ENCODE measurements around the gene PPP1CC. TPM values are rescaled to one million over a fixed set of nuclear protein-coding genes. Genes with fewer than 3 reads are reported as not detected.
"Not testable (repeated sequence)": the region's sequence is repeated elsewhere in the genome, so short reads cannot be mapped to it uniquely, and the experiment has no call there.

PPP1CC gene
- total RNA-seq, 1 experiment from 2014 or later = 251 TPM

DNA sequence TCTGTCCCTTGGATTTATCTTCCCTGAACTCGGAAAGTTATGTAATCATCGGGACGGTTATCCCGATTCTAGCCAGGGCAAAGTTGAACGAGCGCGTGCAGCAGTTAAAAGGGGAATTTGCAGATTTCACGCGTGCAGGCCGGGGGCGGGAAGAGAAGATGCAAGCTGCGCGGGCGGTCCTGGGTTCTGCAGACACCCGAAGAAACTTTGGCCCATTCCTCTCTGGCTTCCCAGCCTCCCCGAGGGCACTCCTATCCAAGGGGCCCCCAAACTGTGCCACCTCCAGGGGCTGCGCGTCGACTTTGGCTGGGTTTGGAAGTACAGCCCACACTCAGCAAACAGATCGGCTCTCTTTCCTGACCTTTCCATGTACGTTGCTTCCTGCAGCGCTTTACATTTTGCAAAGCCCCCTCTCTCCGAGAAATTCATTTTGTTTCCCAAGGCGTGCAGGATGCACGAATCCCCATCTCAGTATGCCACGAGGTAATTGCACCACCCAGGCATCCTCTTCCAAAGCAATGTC lies 941 bp upstream of the PPP1CC start:
- H3K4me3 ChIP-seq (ENCODE audit: insufficient read depth, low read depth, low read length) = peak overlapping the region; percentile 48
- DNase-seq = peak; percentile 48
- no peaks in the 10 kb centered on the region for H3K27me3 ChIP-seq (ENCODE audit: control insufficient read depth, insufficient read depth, low read length)
- no peaks in the 10 kb centered on the region for H3K36me3 ChIP-seq (replicated peaks; ENCODE audit: control insufficient read depth, insufficient read depth, low read length)

DNA sequence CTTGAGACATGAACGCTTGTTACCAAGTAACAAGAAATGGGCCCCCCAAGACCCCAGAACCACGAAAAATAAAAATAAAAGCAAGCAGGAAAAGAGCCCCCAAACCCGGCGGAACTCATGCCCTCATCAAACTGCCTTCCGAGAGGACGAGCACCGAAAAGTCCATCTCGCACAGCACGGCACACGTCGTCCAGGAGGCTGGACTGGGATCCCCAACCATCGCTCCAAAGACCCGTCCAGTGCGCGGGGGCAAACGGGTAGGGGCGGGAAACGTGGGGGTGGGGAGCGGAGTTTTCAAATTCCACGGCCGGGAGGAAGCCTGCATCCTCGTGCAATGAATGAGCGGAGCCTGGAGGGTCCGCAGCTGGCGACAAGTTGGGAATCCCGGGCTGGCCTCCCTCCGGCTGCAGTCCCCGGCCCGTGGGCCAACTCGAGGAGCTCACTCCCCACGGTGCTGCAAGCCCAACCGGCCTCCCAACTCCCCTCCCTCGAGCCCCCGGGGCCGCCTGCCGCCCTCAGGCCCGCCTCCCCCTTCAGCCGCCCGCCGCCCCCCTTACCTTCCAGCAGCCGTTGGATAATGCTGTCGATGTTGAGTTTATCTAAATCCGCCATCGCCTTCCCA lies 484 bp downstream of the PPP1CC start:
- peak; percentile 71 for DNase-seq
- Histone ChIP-seq H3K4me3 (ENCODE audit: insufficient read depth, low read depth, low read length) (peak overlapping the region; percentile 97), H3K36me3 (replicated peaks; ENCODE audit: control insufficient read depth, insufficient read depth, low read length) (no peaks in the 10 kb centered on the region; the same call in 1 of the 2 replicates), H3K27me3 (ENCODE audit: control insufficient read depth, insufficient read depth, low read length) (no peaks in the 10 kb centered on the region)

DNA sequence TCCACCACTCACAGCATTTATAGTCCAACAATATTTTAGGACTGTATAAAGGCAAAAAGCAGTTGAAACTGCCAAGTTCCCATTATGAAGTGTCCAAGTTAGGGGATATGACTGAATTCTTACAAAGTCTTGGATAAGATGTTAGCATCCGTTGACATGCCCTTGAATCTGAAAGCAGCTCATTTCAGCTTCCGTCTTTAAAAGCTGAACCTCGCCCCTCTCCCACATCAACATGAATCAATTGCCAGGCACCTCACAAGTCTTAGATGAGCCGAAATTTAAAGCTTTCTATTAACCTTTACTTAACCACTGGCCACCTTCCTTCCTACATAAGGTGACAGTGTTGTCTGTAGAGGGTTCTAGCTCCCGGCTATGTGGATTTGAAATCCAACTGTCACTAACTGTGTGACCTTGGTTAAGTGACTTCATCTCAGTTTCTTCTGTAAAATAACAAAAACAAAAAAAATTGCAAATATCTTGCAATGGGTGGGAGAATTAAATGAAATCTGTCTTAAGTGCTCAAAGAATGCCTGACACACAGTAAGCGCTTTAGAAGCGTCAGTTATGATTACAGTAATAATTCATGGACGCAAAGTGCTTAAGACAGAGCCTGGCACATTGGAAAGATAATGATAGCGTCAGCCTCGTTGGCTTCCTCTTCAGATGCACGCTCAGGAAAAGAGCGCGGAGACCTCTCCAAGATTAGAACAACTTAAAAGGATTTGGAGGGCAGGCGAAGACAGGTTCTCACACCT lies 1.2 kb downstream of the PPP1CC start:
- Histone ChIP-seq H3K36me3 (replicated peaks; ENCODE audit: control insufficient read depth, insufficient read depth, low read length) (no peaks in the 10 kb centered on the region; the same call in 1 of the 2 replicates), H3K27me3 (ENCODE audit: control insufficient read depth, insufficient read depth, low read length) (no peaks in the 10 kb centered on the region), H3K4me3 (ENCODE audit: insufficient read depth, low read depth, low read length) (peak overlapping the region; percentile 97)
- no peak for DNase-seq

DNA sequence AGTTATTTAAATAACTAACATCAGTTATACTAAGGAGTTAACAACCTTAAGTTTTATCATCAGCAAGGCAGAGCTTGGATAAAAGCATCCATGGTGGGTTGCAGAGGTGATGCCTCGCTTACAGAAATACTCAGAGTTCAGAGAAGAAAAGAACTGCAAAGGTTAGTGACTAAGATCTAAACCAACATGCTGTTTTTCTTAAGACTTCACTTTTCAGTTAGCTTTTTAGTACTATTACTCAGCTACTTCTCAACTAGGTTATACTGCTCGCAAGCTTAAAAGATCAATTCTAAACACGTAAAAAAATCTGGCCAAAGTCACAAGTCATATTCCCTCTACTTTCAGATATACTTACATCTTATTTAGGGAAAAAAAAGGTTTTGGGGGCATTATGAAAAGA lies 2.8 kb downstream of the PPP1CC start:
- Histone ChIP-seq H3K36me3 (replicated peaks; ENCODE audit: control insufficient read depth, insufficient read depth, low read length) (peaks cover 1% of the 10 kb centered on the region), H3K27me3 (ENCODE audit: control insufficient read depth, insufficient read depth, low read length) (no peaks in the 10 kb centered on the region), H3K4me3 (ENCODE audit: insufficient read depth, low read depth, low read length) (no peak overlapping the region)
- DNase-seq = no peak

- Histone ChIP-seq H3K27me3 (ENCODE audit: control insufficient read depth, insufficient read depth, low read length) (no peaks in the 10 kb centered on the region), H3K4me3 (ENCODE audit: insufficient read depth, low read depth, low read length) (no peak overlapping the region), H3K36me3 (replicated peaks; ENCODE audit: control insufficient read depth, insufficient read depth, low read length) (peaks cover 1% of the 10 kb centered on the region)
- no peak for DNase-seq
Measured at GRCh38 chr12:110739488-110739887, 3.2 kb downstream of the PPP1CC start.

DNA sequence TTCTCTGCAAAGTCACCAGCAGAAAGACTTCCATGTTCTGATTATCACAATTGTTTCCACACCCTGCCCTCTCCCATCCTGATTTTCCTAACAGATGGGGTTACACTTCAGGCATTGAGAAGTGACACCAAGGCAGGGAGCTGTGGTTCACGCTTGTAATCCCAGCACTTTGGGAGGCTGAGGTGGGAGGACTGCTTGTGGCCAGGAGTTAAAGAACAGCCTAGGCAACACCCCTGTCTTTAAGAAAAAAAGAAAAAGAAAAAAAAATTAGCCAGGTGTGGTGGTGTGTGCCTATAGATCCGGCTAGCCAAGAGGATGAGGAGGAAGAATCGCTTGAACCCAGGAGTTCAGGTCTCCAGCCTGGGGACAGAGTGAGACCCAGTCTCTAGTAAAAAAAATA lies 5.2 kb downstream of the PPP1CC start:
- Histone ChIP-seq H3K36me3 (replicated peaks; ENCODE audit: control insufficient read depth, insufficient read depth, low read length) (peaks cover 1% of the 10 kb centered on the region), H3K27me3 (ENCODE audit: control insufficient read depth, insufficient read depth, low read length) (no peaks in the 10 kb centered on the region), H3K4me3 (ENCODE audit: insufficient read depth, low read depth, low read length) (no peak overlapping the region)
- DNase-seq = no peak

GRCh38 chr12:110737016-110737415 lies 5.7 kb downstream of the PPP1CC start:
- H3K4me3 ChIP-seq (ENCODE audit: insufficient read depth, low read depth, low read length); H3K27me3 ChIP-seq (ENCODE audit: control insufficient read depth, insufficient read depth, low read length); DNase-seq; H3K36me3 ChIP-seq (replicated peaks; ENCODE audit: control insufficient read depth, insufficient read depth, low read length): not testable (repeated sequence)

DNA sequence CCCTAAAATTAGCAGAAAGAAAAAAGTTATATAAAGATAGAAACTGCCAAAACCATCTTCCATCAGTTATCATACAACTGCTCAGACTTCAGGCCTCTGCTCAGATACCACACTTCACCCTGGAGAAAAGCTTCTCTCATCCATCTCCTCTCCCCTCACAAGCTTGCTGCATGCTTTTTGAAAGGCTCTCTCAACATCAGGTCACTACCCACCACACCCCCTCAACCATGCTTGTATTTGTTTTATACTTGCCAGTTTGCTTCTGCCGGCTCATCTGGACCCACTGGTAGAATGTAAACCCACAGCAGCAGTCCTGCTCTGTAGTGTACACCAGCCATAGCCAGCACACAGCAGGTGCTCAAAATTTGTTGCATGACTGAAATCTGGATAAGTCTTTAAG lies 8.8 kb downstream of the PPP1CC start:
- Histone ChIP-seq H3K4me3 (ENCODE audit: insufficient read depth, low read depth, low read length) (no peak overlapping the region), H3K27me3 (ENCODE audit: control insufficient read depth, insufficient read depth, low read length) (no peaks in the 10 kb centered on the region), H3K36me3 (replicated peaks; ENCODE audit: control insufficient read depth, insufficient read depth, low read length) (peaks cover 17% of the 10 kb centered on the region)
- DNase-seq = no peak

GRCh38 chr12:110733089-110733715 lies 9.5 kb downstream of the PPP1CC start:
- Histone ChIP-seq H3K36me3 (replicated peaks; ENCODE audit: control insufficient read depth, insufficient read depth, low read length) (peaks cover 23% of the 10 kb centered on the region), H3K27me3 (ENCODE audit: control insufficient read depth, insufficient read depth, low read length) (no peaks in the 10 kb centered on the region), H3K4me3 (ENCODE audit: insufficient read depth, low read depth, low read length) (no peak overlapping the region)
- no peak for DNase-seq

DNA sequence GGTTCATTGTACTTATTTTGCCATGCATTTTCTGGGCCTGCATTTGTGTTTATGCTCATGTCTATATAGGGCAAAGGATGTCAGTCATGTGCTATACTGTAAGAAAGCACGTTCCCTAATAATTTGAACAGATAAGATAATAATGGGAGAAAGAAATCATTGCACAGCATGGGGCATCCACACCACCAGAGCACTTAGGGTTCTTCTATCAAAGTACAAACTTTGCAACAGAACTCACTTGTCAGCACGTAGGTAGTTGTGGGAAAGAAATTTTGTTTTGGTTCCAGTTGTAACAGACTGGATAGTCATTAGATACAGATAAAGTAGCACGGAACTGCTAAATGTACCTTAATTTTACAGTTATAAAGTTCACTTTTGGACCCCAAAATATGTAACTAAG lies 10.1 kb downstream of the PPP1CC start:
- H3K27me3 ChIP-seq (ENCODE audit: control insufficient read depth, insufficient read depth, low read length) = no peaks in the 10 kb centered on the region
- no peak overlapping the region for H3K4me3 ChIP-seq (ENCODE audit: insufficient read depth, low read depth, low read length)
- peaks cover 23% of the 10 kb centered on the region for H3K36me3 ChIP-seq (replicated peaks; ENCODE audit: control insufficient read depth, insufficient read depth, low read length)
- DNase-seq = no peak

DNA sequence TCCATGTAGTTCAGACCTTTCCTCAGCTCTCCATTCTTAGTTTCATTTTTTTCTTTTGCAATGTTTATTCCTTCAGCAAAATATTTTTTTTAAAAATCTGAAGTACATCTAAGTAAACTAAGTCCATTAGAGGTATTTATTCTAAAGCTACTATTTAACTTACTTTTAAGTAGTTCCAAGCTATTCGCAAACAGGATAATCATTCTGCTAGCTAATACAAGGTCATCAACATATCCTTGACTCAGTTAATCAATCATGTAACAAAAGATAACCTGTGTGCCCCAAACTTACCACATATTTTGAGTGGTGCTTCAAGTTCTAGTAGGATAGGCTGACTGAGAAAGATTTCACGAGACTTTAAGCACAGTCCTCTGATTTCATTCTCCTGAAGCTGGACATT lies 11.2 kb downstream of the PPP1CC start:
- DNase-seq = no peak
- Histone ChIP-seq H3K4me3 (ENCODE audit: insufficient read depth, low read depth, low read length) (no peak overlapping the region), H3K27me3 (ENCODE audit: control insufficient read depth, insufficient read depth, low read length) (no peaks in the 10 kb centered on the region), H3K36me3 (replicated peaks; ENCODE audit: control insufficient read depth, insufficient read depth, low read length) (peaks cover 23% of the 10 kb centered on the region)

- no peak for DNase-seq
- no peaks in the 10 kb centered on the region for H3K27me3 ChIP-seq (ENCODE audit: control insufficient read depth, insufficient read depth, low read length)
- H3K4me3 ChIP-seq (ENCODE audit: insufficient read depth, low read depth, low read length) = no peak overlapping the region
- peaks cover 31% of the 10 kb centered on the region for H3K36me3 ChIP-seq (replicated peaks; ENCODE audit: control insufficient read depth, insufficient read depth, low read length)
Measured at GRCh38 chr12:110728628-110729027, 14.1 kb downstream of the PPP1CC start.

DNA sequence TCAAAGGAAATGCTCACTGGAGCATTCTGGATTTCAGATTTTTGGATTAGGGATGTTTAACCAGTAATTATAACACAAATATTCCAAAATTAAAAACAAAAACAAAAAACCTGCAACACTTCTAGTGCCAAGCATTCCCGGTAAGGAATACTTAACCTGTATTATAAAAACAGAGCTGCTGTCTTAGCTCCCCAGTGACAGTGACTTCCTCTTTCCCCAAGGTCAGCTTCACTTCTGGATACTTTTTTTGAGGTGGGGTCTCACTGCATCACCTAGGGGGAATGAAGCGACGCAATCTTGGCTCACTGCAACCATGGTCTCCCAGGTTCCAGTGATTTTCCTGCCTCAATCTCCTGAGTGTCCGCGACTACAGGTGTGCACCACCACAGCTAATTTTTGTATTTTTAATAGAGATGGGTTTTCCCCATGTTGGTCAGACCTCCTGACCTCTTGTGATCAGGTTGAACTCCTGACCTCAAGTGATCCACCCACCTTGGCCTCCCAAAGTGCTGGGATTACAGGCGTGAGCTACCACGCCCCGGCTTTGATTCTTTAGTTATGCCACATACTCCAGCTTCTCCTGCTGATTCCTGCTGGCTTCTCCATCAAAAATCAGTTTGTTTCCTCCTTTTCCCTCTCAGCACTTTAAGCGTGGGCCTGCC lies 15.9 kb downstream of the PPP1CC start:
- H3K36me3 ChIP-seq (replicated peaks; ENCODE audit: control insufficient read depth, insufficient read depth, low read length) = peaks cover 38% of the 10 kb centered on the region
- no peaks in the 10 kb centered on the region for H3K27me3 ChIP-seq (ENCODE audit: control insufficient read depth, insufficient read depth, low read length)
- no peak overlapping the region for H3K4me3 ChIP-seq (ENCODE audit: insufficient read depth, low read depth, low read length)
- no peak for DNase-seq

GRCh38 chr12:110726028-110726427 lies 16.7 kb downstream of the PPP1CC start:
- no peak overlapping the region for H3K4me3 ChIP-seq (ENCODE audit: insufficient read depth, low read depth, low read length)
- H3K27me3 ChIP-seq (ENCODE audit: control insufficient read depth, insufficient read depth, low read length) = no peaks in the 10 kb centered on the region
- peaks cover 37% of the 10 kb centered on the region for H3K36me3 ChIP-seq (replicated peaks; ENCODE audit: control insufficient read depth, insufficient read depth, low read length)
- peak; percentile 40 for DNase-seq

Data from H7 (cell line).